HEK293 (cell line): ENCODE data around the gene KLHL21.
A peak's percentile ranks its signal among the peaks of the same experiment; 100 is the strongest.
"Not testable (repeated sequence)": the region's sequence is repeated elsewhere in the genome, so short reads cannot be mapped to it uniquely, and the experiment has no call there.

Source experiments
- CTCF ChIA-PET: fragments of 350-600 bp; formaldehyde crosslinking; extraction: SDS; loops from one replicate; lab custom pipeline; 2021; ENCODE audit warnings: antibody characterized with exemption; lab: Yijun Ruan, JAX
- POLR2A ChIA-PET: fragments of 300-600 bp; formaldehyde crosslinking; extraction: SDS; loops from one replicate; lab custom pipeline; 2020; ENCODE audit warnings: antibody characterized with exemption, inconsistent platforms; lab: Yijun Ruan, JAX
- H3K27ac ChIP-seq: fragments of 200-500 bp; sonication (Bioruptor generic); 2 replicates; pipeline ENCODE4 v1.5.1; 2014; ENCODE audit warnings: low read depth, low read length, control low read depth, inconsistent platforms; ENCODE audit errors: extremely low read depth
- H3K36me3 ChIP-seq, 2 experiments: fragments of 200-500 bp in 1 of 2; sonication (Bioruptor generic) in 1 of 2; 1 replicate in 1 of 2; 2 replicates in 1 of 2; pipeline ENCODE4 v1.5.1; 2014 to 2017; ENCODE audit warnings: inconsistent platforms in 2 of 2, low read length in 2 of 2; ENCODE audit not compliant: control insufficient read depth in 2 of 2, insufficient read depth in 1 of 2
- H3K4me1 ChIP-seq: fragments of 200-500 bp; sonication (Bioruptor generic); 2 replicates; pipeline ENCODE4 v1.5.1; 2014; ENCODE audit warnings: mild to moderate bottlenecking, low read length, inconsistent platforms; ENCODE audit not compliant: control insufficient read depth, insufficient read depth
- H3K4me3 ChIP-seq: 2 replicates; pipeline ENCODE4 v1.5.1; 2011; ENCODE audit warnings: low read depth, mild to moderate bottlenecking, control low read depth, low read length, moderate library complexity
- H3K9me3 ChIP-seq: fragments of 200-500 bp; sonication (Bioruptor generic); 2 replicates; pipeline ENCODE4 v1.5.1; 2014; ENCODE audit warnings: low read depth, low read length, inconsistent platforms; ENCODE audit not compliant: control insufficient read depth, insufficient read depth
- FEZF1 ChIP-seq: fragments of 450-650 bp; formaldehyde crosslinking; IDR thresholded peaks from 2 replicates; pipeline ENCODE4 v1.5.1; 2016; ENCODE audit warnings: missing biosample characterization, missing genetic modification characterization
- GLIS1 ChIP-seq: fragments of 450-650 bp; formaldehyde crosslinking; IDR thresholded peaks from 2 replicates; pipeline ENCODE4 v1.5.1; 2016; ENCODE audit warnings: missing biosample characterization, missing genetic modification characterization
- RBAK ChIP-seq: fragments of 450-650 bp; formaldehyde crosslinking; IDR thresholded peaks from 2 replicates; pipeline ENCODE4 v1.5.1; 2016; ENCODE audit warnings: missing biosample characterization, missing genetic modification characterization
- SP7 ChIP-seq: fragments of 450-650 bp; formaldehyde crosslinking; IDR thresholded peaks from 2 replicates; pipeline ENCODE4 v1.5.1; 2016; ENCODE audit warnings: missing biosample characterization, missing genetic modification characterization
- TCF7L2 ChIP-seq: IDR thresholded peaks from 2 replicates; pipeline ENCODE4 v1.6.1; 2011; ENCODE audit warnings: low read depth, mild to moderate bottlenecking, inconsistent platforms, low read length, moderate library complexity, borderline replicate concordance
- ZBTB17 ChIP-seq: fragments of 450-650 bp; formaldehyde crosslinking; IDR thresholded peaks from 2 replicates; pipeline ENCODE4 v1.5.1; 2016; ENCODE audit warnings: missing biosample characterization, missing genetic modification characterization
- ZNF324 ChIP-seq: fragments of 450-650 bp; formaldehyde crosslinking; IDR thresholded peaks from 2 replicates; pipeline ENCODE4 v1.5.1; 2016; ENCODE audit warnings: missing biosample characterization, missing genetic modification characterization
- ZNF423 ChIP-seq: fragments of 450-650 bp; formaldehyde crosslinking; IDR thresholded peaks from 2 replicates; pipeline ENCODE4 v1.5.1; 2016; ENCODE audit warnings: missing biosample characterization, missing genetic modification characterization
- ZNF449 ChIP-seq: fragments of 450-650 bp; formaldehyde crosslinking; IDR thresholded peaks from 2 replicates; pipeline ENCODE4 v1.5.1; 2017; ENCODE audit warnings: missing biosample characterization, mild to moderate bottlenecking, missing genetic modification characterization, moderate library complexity
- ZNF510 ChIP-seq: fragments of 450-650 bp; formaldehyde crosslinking; IDR thresholded peaks from 2 replicates; pipeline ENCODE4 v1.5.1; 2018; ENCODE audit warnings: mild to moderate bottlenecking, missing genetic modification characterization, missing biosample characterization; ENCODE audit not compliant: insufficient replicate concordance
- ZNF654 ChIP-seq: fragments of 450-650 bp; formaldehyde crosslinking; IDR thresholded peaks from 2 replicates; pipeline ENCODE4 v1.5.1; 2016; ENCODE audit warnings: low read depth, missing biosample characterization, missing genetic modification characterization
- ZNF660 ChIP-seq: fragments of 450-650 bp; IDR thresholded peaks from 2 replicates; pipeline ENCODE4 v1.5.1; 2018; ENCODE audit warnings: missing biosample characterization, mild to moderate bottlenecking, missing genetic modification characterization
- ZNF664 ChIP-seq: fragments of 450-650 bp; formaldehyde crosslinking; IDR thresholded peaks from 2 replicates; pipeline ENCODE4 v1.5.1; 2016; ENCODE audit warnings: missing biosample characterization, missing genetic modification characterization
- ZNF747 ChIP-seq: fragments of 450-650 bp; formaldehyde crosslinking; IDR thresholded peaks from 2 replicates; pipeline ENCODE4 v1.5.1; 2016; ENCODE audit warnings: missing biosample characterization, missing genetic modification characterization
- TF ChIP-seq, protein P1 (sequence below): fragments of 450-650 bp; formaldehyde crosslinking; conservative IDR thresholded peaks from 2 replicates; pipeline ENCODE4 v1.5.1; 2016; ENCODE audit warnings: low read depth, missing biosample characterization, missing genetic modification characterization
- TF ChIP-seq, protein P2 (sequence below): fragments of 450-650 bp; formaldehyde crosslinking; IDR thresholded peaks from 2 replicates; pipeline ENCODE4 v1.5.1; 2016; ENCODE audit warnings: missing biosample characterization, missing genetic modification characterization, low read depth

The KLHL21 gene

DNA sequence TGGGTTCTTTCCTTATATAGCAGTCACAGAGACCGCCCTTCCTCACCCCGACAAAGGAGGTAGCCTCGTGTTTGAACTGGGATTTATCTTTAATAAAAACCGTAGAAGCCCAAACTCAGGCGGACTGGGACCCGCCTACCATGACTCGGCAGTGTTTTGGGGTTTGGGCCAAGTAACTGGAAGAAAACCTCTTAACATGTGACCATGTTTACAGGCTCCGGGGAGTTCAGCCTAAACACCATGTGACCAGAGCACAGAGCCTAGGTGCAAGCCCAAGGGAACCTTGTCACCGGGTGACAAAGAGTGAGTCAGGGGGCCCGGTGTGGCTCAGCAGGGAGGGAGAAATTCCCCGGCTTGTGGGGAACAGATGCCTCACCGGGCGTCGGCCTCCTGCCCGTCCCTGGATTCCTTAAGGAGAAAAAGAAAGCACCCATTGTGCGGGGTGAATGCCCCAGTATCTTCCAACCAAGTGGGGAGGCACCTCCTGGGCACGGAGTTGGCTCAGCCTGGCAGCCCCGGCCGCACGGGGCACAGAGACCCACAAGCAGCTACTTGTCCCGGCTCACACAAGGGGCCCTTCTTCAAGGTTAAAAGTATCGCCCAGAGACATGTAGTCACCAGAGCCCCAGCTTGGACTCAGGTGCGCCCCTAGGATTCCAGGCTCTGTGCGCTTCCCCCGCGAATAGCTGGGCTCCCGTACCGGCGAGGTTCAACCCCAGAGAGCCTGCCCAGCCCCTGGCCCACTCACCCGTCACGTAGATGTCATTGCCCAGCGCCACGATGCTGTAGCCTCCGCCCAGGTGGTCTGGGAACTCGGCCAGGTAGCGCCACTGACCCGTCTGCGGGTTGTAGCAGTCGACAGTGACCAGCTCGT lies 1.4 kb downstream of the KLHL21 start (continued):
- TF ChIP-seq ZNF654 (tag by site-specific recombination), result no peak
- TF ChIP-seq ZNF660 (tag by site-specific recombination), result peak; percentile 69; the same call in 1 of the 2 replicates
- TF ChIP-seq GLIS1 (tag by site-specific recombination), result peak; percentile 84
- TF ChIP-seq FEZF1 (tag by site-specific recombination), result no peak
- peak; percentile 66; the same call in 1 of the 2 replicates for TF ChIP-seq ZNF423
- TF ChIP-seq SP7 (tag by site-specific recombination), result peak; percentile 57; the same call in 1 of the 2 replicates
- TF ChIP-seq RBAK (tag by site-specific recombination), result no peak
- no peak for TF ChIP-seq TCF7L2
- no peak for TF ChIP-seq ZNF324 (tag by site-specific recombination)
- TF ChIP-seq, protein P1, sequence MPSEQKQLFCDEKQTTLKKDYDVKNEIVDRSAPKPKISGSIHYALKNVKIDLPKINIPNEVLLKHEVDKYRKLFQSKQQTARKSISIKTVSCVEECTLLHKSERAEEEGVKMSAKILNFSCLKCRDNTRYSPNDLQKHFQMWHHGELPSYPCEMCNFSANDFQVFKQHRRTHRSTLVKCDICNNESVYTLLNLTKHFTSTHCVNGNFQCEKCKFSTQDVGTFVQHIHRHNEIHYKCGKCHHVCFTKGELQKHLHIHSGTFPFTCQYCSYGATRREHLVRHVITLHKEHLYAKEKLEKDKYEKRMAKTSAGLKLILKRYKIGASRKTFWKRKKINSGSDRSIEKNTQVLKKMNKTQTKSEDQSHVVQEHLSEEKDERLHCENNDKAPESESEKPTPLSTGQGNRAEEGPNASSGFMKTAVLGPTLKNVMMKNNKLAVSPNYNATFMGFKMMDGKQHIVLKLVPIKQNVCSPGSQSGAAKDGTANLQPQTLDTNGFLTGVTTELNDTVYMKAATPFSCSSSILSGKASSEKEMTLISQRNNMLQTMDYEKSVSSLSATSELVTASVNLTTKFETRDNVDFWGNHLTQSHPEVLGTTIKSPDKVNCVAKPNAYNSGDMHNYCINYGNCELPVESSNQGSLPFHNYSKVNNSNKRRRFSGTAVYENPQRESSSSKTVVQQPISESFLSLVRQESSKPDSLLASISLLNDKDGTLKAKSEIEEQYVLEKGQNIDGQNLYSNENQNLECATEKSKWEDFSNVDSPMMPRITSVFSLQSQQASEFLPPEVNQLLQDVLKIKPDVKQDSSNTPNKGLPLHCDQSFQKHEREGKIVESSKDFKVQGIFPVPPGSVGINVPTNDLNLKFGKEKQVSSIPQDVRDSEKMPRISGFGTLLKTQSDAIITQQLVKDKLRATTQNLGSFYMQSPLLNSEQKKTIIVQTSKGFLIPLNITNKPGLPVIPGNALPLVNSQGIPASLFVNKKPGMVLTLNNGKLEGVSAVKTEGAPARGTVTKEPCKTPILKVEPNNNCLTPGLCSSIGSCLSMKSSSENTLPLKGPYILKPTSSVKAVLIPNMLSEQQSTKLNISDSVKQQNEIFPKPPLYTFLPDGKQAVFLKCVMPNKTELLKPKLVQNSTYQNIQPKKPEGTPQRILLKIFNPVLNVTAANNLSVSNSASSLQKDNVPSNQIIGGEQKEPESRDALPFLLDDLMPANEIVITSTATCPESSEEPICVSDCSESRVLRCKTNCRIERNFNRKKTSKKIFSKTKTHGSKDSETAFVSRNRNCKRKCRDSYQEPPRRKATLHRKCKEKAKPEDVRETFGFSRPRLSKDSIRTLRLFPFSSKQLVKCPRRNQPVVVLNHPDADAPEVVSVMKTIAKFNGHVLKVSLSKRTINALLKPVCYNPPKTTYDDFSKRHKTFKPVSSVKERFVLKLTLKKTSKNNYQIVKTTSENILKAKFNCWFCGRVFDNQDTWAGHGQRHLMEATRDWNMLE (tag by site-specific recombination), result no peak
- TF ChIP-seq ZBTB17 (tag by site-specific recombination), result peak; percentile 63; the same call in 1 of the 2 replicates
- TF ChIP-seq ZNF747 (tag by site-specific recombination), result no peak
- TF ChIP-seq ZNF510 (tag by site-specific recombination), result no peak
- TF ChIP-seq, protein P2, sequence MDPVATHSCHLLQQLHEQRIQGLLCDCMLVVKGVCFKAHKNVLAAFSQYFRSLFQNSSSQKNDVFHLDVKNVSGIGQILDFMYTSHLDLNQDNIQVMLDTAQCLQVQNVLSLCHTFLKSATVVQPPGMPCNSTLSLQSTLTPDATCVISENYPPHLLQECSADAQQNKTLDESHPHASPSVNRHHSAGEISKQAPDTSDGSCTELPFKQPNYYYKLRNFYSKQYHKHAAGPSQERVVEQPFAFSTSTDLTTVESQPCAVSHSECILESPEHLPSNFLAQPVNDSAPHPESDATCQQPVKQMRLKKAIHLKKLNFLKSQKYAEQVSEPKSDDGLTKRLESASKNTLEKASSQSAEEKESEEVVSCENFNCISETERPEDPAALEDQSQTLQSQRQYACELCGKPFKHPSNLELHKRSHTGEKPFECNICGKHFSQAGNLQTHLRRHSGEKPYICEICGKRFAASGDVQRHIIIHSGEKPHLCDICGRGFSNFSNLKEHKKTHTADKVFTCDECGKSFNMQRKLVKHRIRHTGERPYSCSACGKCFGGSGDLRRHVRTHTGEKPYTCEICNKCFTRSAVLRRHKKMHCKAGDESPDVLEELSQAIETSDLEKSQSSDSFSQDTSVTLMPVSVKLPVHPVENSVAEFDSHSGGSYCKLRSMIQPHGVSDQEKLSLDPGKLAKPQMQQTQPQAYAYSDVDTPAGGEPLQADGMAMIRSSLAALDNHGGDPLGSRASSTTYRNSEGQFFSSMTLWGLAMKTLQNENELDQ (tag by site-specific recombination), result no peak

- Histone ChIP-seq H3K27ac (peak overlapping the region; percentile 0; the same call in 1 of the 2 replicates), H3K9me3 (no peaks in the 10 kb centered on the region), H3K36me3 (peaks cover 3 to 47% of the 10 kb centered on the region in 2 experiments; a peak in 2 of 3 replicates), H3K4me3 (peak overlapping the region; percentile 58), H3K4me1 (no peaks in the 10 kb centered on the region)
- ChIA-PET CTCF (interaction anchor here (0.6 to 1.0 kb wide), 3 partner anchors 46 to 151 kb away, joined by 3 to 5 read pairs (median 4); no protein-coding TSS in a partner anchor), POLR2A (interaction anchor here (0.6 to 1.6 kb wide), 5 partner anchors 12 to 67 kb away, joined by 3 to 13 read pairs (median 4); partner anchors contain the start of gene ZBTB48)
- 0 out of 2 replicates have a peak, but pooled peaks have one; percentile 77 for TF ChIP-seq ZNF449 (tag by site-specific recombination)
- no peak for TF ChIP-seq ZNF664 (tag by site-specific recombination)
These were observed 2.1 kb downstream of the KLHL21 start for GRCh38 chr1:6600410-6601048.

- not testable (repeated sequence) for H3K4me1 ChIP-seq, H3K27ac ChIP-seq, H3K9me3 ChIP-seq, H3K4me3 ChIP-seq
- peaks cover 3 to 53% of the 10 kb centered on the region in 2 experiments; a peak in 2 of 3 replicates for H3K36me3 ChIP-seq
- ChIA-PET CTCF (interaction anchor here (0.6 to 1.0 kb wide), 3 partner anchors 47 to 151 kb away, joined by 3 to 5 read pairs (median 4); no protein-coding TSS in a partner anchor), POLR2A (interaction anchor here (0.9 to 1.6 kb wide), 4 partner anchors 11 to 20 kb away, joined by 3 to 13 read pairs (median 6); partner anchors contain the start of gene ZBTB48)
These were observed 2.7 kb downstream of the KLHL21 start for GRCh38 chr1:6599991-6600390.
